Activated T-cell treated with anti-CD3 and anti-CD28 coated beads, Interleukin-2, amount 50 U/mL, for 72 hours (primary cell): ENCODE results near the gene WNT8A. TPM values are rescaled to one million over a fixed set of nuclear protein-coding genes. Genes with fewer than 3 reads are reported as not detected.

Experiments used
- ATAC-seq, 2 donors: fragments of 150-1000 bp; cut with Tn5 transposase; replicated peaks in 1 of 2; 2 replicates each; pipeline ENCODE4 v1.10.0; 2021; ENCODE audit warnings: moderate library complexity in 2 of 2, mild to moderate bottlenecking in 1 of 2
- DNase-seq, 2 donors: peaks; one replicate each; pipeline ENCODE4 v3.0.0; 2021 to 2022; ENCODE audit warnings: mixed read lengths in 1 of 2
- H3K27ac Mint-ChIP-seq: one replicate; pipeline ENCODE4 v1.8.0; 2022; ENCODE audit warnings: mild to moderate bottlenecking, moderate library complexity, mixed read lengths
- H3K27me3 Mint-ChIP-seq: one replicate; pipeline ENCODE4 v1.8.0; 2022; ENCODE audit warnings: low read depth, mixed read lengths
- H3K36me3 Mint-ChIP-seq, 2 donors: one replicate each; pipeline ENCODE4 v1.8.0; 2022; ENCODE audit warnings: mixed read lengths in 2 of 2, mild to moderate bottlenecking in 1 of 2; ENCODE audit not compliant: insufficient read depth in 2 of 2
- H3K4me1 Mint-ChIP-seq: one replicate; pipeline ENCODE4 v1.8.0; 2022; ENCODE audit warnings: low read depth, mixed read lengths
- H3K4me3 Mint-ChIP-seq, 2 donors: one replicate each; pipeline ENCODE4 v1.8.0; 2022; ENCODE audit warnings: mild to moderate bottlenecking in 2 of 2, mixed read lengths in 2 of 2, moderate library complexity in 2 of 2
- H3K9me3 Mint-ChIP-seq, 2 donors: one replicate each; pipeline ENCODE4 v1.8.0; 2022; ENCODE audit warnings: mixed read lengths in 2 of 2
- total RNA-seq, 2 donors: library from RNA; stranded (reverse); gene quantifications; one replicate each; pipeline ENCODE4 v1.2.3, GENCODE V29; 2022

WNT8A gene
- total RNA-seq, 2 donors from 2014 or later: not detected

- peak; percentile 43 to 59 for ATAC-seq
- H3K27ac Mint-ChIP-seq: no peak overlapping the region
Measured at GRCh38 chr5:138096997-138097828, 13.4 kb downstream of the WNT8A start.

DNA sequence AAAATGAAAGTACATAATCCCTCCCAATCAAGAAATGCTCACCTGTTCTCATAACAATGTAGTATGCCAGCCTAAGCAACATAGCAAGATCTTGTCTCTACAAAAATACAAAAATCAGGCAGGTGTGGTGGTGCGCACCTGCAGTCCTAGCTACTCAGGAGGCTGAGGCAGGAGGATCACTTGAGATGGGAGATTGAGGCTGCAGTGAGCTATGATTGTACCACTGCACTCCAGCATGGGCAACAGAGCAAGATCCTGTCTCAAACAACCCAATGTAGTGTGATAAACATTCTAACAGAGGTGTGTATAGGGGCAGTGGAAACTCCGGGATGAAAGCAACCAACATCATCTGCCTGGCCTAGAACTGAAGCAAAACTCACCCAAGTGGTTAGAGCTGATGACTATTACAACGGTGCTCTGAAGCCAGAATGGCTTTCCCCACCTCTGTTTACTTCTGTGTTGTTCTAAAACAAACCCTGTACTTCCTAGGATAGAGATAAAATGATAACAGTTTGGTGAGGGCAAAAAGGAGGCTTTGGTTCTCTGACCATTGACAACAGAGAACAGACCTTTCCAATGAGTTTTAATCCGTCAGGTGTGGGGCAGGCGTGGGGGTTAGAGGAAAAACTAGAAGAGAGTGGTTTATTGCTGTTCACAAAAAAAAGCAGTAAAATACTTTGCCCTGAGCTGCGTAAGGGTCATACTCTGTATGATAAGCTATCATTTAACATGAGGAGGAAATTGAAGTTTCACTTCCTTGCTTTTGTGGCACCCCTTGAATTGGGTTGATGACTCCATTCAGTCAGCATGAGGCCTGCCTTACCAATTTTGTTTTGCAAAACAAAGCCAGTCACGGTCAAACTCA lies 18.9 kb downstream of the WNT8A start:
- H3K9me3 Mint-ChIP-seq: peaks cover 0 to 1% of the 10 kb centered on the region in 2 donors
- no peak overlapping the region for H3K27ac Mint-ChIP-seq
- no peak for ATAC-seq
- DNase-seq: no peak
- H3K36me3 Mint-ChIP-seq: no peaks in the 10 kb centered on the region
- H3K4me1 Mint-ChIP-seq: peaks cover under 1% of the 10 kb centered on the region
- no peak overlapping the region for H3K4me3 Mint-ChIP-seq
- no peaks in the 10 kb centered on the region for H3K27me3 Mint-ChIP-seq

More at GRCh38 chr5:138096997-138097828, 13.4 kb downstream of the WNT8A start:
- Mint-ChIP-seq H3K27me3 (no peaks in the 10 kb centered on the region), H3K36me3 (no peaks in the 10 kb centered on the region), H3K4me3 (no peak overlapping the region), H3K9me3 (peaks cover 0 to 1% of the 10 kb centered on the region in 2 donors), H3K4me1 (peaks cover 52% of the 10 kb centered on the region)
- DNase-seq: no peak

DNA sequence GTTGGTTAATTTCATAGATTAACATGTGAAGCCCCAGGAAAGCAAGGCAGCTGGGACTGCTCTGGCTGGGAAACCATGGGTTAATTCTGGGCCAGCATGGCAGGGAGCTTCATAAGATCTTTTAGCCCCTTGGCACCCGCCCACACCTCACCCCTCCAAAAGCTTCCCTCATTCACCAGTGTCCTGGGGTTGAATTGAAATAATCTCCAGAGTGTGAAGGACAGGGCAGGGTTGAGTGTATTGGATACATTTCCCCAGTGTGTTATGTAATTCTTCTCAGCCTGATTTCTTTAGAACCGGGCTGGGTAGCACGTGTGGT lies 19.4 kb downstream of the WNT8A start:
- Mint-ChIP-seq H3K27ac (no peak overlapping the region), H3K9me3 (peaks cover 0 to 1% of the 10 kb centered on the region in 2 donors)

DNA sequence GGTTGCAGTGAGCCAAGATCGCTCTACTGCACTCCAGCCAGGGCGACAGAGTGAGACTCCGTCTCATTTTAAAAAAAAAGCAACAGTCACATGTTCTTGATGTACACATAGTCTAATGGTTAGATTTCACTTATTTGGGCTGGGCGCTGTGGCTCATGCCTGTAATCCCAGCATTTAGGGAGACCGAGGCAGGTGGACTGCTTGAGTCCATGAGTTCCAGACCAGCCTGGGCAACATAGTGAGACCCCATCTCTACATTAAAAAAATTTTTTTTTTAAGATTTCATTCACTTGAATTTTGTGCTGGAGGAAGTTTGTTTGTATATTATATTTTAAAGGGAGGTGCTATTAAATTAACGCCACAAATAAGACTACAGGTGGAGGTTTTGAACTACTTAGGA lies 21.9 kb downstream of the WNT8A start:
- ATAC-seq (no peak), DNase-seq (no peak)
- H3K4me1 Mint-ChIP-seq: peaks cover 6% of the 10 kb centered on the region
- no peaks in the 10 kb centered on the region for H3K9me3 Mint-ChIP-seq
- H3K27me3 Mint-ChIP-seq: no peaks in the 10 kb centered on the region
- no peak overlapping the region for H3K4me3 Mint-ChIP-seq
- H3K27ac Mint-ChIP-seq: no peak overlapping the region
- H3K36me3 Mint-ChIP-seq: no peaks in the 10 kb centered on the region

More for the DNA sequence above, 19.4 kb downstream of the WNT8A start:
- Mint-ChIP-seq H3K27me3 (no peaks in the 10 kb centered on the region), H3K36me3 (no peaks in the 10 kb centered on the region), H3K4me1 (no peaks in the 10 kb centered on the region), H3K4me3 (no peak overlapping the region)
- DNase-seq: no peak
- ATAC-seq: no peak

- no peak overlapping the region for H3K4me3 Mint-ChIP-seq
- H3K27ac Mint-ChIP-seq: no peak overlapping the region
- H3K4me1 Mint-ChIP-seq: peaks cover 6% of the 10 kb centered on the region
- DNase-seq (no peak), ATAC-seq (no peak)
- H3K27me3 Mint-ChIP-seq: no peaks in the 10 kb centered on the region
- no peaks in the 10 kb centered on the region for H3K9me3 Mint-ChIP-seq
- no peaks in the 10 kb centered on the region for H3K36me3 Mint-ChIP-seq
Measured at GRCh38 chr5:138107213-138107612, 23.4 kb downstream of the WNT8A start.

- Mint-ChIP-seq H3K4me3 (no peak overlapping the region), H3K27me3 (no peaks in the 10 kb centered on the region)
Measured at GRCh38 chr5:138109463-138110265, 25.8 kb downstream of the WNT8A start.

DNA sequence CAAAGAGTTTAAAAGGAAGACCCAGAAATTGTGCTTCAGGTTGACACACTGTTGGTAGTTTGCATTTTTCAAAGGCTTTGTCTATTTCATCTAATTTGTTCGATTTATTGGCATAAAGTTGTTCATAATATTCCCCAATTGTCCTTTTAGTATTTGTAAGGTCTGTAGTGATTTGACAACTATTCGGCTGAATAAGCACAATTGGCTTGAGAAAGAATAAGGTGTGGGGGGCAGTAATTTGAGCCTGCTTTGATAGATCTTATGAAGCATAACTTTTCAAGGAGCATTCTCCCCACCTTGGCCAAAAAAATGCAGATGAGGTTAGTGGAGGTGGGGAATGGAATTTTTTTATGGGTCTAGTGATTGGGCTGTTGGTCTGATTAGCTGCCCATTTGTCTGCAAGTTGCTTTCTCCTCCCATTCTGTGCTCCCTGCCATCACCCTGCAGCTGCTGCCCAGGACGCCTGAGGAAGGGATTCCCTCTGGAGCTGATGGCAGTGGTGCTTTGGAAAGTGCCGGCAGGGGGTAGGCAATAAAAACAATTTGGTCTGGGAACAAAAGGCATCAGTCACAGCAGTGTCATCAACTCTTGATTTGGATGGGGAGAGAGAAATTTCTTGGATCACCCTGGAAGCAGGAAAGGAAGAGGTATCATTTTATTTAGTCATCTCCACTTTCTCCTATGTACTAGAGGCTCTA lies 26.6 kb downstream of the WNT8A start:
- Mint-ChIP-seq H3K4me1 (peaks cover 6% of the 10 kb centered on the region), H3K4me3 (no peak overlapping the region), H3K27me3 (no peaks in the 10 kb centered on the region), H3K36me3 (no peaks in the 10 kb centered on the region), H3K27ac (peak overlapping the region; percentile 23), H3K9me3 (no peaks in the 10 kb centered on the region)
- ATAC-seq: no peak
- no peak for DNase-seq

More at GRCh38 chr5:138109463-138110265, 25.8 kb downstream of the WNT8A start:
- Mint-ChIP-seq H3K27ac (no peak overlapping the region), H3K4me1 (peaks cover 6% of the 10 kb centered on the region), H3K36me3 (no peaks in the 10 kb centered on the region), H3K9me3 (no peaks in the 10 kb centered on the region)
- ATAC-seq (peak in 1 of 2 donors; percentile 47), DNase-seq (no peak)

- Mint-ChIP-seq H3K27ac (no peak overlapping the region), H3K9me3 (no peaks in the 10 kb centered on the region), H3K36me3 (no peaks in the 10 kb centered on the region), H3K4me1 (peaks cover 6% of the 10 kb centered on the region), H3K4me3 (no peak overlapping the region), H3K27me3 (no peaks in the 10 kb centered on the region)
- ATAC-seq (no peak), DNase-seq (no peak)
Measured at GRCh38 chr5:138111181-138111580, 27.3 kb downstream of the WNT8A start.

GRCh38 chr5:138111937-138112336 lies 28.1 kb downstream of the WNT8A start:
- no peak for ATAC-seq

DNA sequence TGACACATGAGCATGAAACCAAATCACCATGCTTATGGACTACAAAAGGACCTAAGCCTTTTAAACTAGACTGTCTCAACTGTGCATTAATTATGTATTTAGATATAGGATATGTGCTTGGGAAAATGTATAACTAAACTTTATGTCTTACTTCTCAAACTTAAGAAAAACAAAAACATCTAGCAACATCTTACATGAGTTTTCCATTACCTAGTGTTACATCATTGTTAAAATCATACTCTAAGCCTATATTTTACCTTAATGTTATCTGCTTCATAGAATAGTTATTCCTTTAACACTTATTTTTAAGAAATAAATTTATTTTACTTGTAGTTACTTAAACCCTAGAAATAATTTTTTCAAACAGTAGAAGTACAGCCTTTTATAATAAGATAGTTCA lies 31.4 kb downstream of the WNT8A start:
- Mint-ChIP-seq H3K27me3 (no peaks in the 10 kb centered on the region), H3K27ac (no peak overlapping the region), H3K4me3 (no peak overlapping the region), H3K36me3 (no peaks in the 10 kb centered on the region), H3K9me3 (no peaks in the 10 kb centered on the region), H3K4me1 (no peaks in the 10 kb centered on the region)
- ATAC-seq (no peak), DNase-seq (no peak)

More at GRCh38 chr5:138111937-138112336, 28.1 kb downstream of the WNT8A start:
- no peak for DNase-seq
- H3K4me1 Mint-ChIP-seq: peaks cover 6% of the 10 kb centered on the region
- no peaks in the 10 kb centered on the region for H3K36me3 Mint-ChIP-seq
- H3K27ac Mint-ChIP-seq: no peak overlapping the region
- no peaks in the 10 kb centered on the region for H3K27me3 Mint-ChIP-seq
- H3K9me3 Mint-ChIP-seq: no peaks in the 10 kb centered on the region
- H3K4me3 Mint-ChIP-seq: no peak overlapping the region

GRCh38 chr5:138128334-138128733 lies 44.5 kb downstream of the WNT8A start:
- Mint-ChIP-seq H3K27me3 (peaks cover 16% of the 10 kb centered on the region), H3K9me3 (no peaks in the 10 kb centered on the region), H3K36me3 (no peaks in the 10 kb centered on the region), H3K4me3 (no peak overlapping the region), H3K27ac (no peak overlapping the region), H3K4me1 (peaks cover 5% of the 10 kb centered on the region)
- DNase-seq (no peak), ATAC-seq (no peak)

DNA sequence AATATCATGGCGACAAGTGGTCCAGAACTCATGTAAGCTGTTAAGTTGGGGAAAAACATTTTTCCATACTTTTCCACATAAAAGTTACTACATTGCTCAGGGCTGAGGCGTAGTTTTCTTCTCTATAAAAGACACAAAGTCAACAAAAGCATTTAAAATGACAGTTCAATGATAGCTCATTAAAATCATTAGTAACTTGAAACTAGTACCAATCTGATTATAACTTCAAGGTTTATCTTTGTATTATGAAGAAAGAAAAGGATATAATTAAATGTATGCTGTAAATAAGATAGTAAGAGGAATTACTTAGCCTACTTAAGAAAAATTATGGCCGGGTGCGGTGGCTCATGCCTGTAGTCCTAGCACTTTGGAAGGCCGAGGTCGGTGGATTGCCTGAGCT lies 45.5 kb downstream of the WNT8A start:
- Mint-ChIP-seq H3K4me3 (no peak overlapping the region), H3K27ac (no peak overlapping the region), H3K36me3 (no peaks in the 10 kb centered on the region), H3K4me1 (peaks cover 10% of the 10 kb centered on the region), H3K9me3 (no peaks in the 10 kb centered on the region), H3K27me3 (peaks cover 20% of the 10 kb centered on the region)
- ATAC-seq: no peak
- DNase-seq: no peak
